GM18519 (cell line): ENCODE results near the gene OVOL1.
"Not testable (repeated sequence)": the region's sequence is repeated elsewhere in the genome, so short reads cannot be mapped to it uniquely, and the experiment has no call there.

Experiments used
- ATAC-seq: cut with Tn5 transposase; IDR thresholded peaks from one replicate; pipeline ENCODE4 v1.9.1; 2021; ENCODE audit warnings: mild to moderate bottlenecking, moderate library complexity; ENCODE audit not compliant: unreplicated experiment, low FRiP score

The OVOL1 gene

DNA sequence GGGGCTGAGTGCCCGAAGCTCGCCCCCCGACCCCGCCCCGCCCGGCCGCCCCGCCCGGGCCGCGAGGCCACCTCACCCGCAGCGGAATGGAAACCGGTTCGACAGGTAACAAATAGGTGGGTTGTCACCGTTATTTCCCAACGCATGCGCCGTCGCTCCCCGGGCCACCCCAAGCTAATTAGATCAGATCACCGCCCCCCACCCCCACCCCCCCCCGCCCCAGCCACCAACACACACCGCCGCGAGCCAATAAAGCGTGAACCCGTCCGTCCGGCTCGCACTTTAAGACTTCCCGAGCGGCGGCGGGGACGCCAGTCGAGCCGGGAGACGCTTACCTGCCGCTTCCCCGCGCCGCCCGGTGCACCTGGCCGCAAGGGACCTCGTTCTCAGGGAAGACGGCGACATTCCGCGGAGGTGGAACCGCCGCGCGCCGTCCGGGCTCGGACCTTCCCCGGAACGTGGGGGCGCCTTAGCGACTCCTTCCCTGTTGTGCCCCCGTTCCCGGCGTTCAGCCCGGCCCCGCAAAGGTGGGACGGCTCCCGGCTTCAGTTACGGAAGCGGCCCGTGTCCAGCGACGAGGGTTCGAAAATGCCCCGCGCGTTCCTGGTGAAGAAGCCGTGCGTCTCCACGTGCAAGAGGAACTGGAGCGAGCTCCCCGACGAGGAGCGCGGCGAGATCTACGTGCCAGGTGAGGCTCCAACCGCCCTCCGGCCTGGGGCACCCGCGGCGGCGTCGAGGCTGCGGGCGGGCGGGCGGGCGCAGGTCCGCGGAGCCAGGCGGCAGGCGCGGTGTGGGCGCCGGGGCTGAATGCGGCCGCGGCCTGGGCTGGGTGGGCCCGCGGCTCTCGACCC, at the start of gene OVOL1:
Gene OVOL1 (plus strand): TSS at position 278 of the 851 bp plus-strand sequence. CDS start 311 bp downstream, at position 589.
- no peak for ATAC-seq

DNA sequence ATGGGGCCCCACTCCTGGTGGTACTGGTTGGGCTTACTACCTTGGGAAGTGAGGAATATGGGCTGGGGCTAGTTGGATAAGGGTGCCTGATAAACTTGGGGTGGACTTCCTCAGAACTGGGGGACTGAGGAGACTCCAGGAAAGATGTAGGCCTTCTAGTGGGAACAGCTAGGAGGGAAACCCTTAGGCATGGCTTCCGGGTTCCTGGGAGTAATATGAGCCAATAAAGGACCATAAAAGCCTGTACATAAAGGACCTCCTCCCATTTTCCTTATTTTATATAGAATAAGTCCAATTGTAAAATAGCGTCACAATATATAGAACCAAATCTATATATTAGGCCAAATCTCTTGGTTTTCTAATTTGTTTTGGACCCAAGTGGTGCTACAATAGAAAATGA, 47.8 kb upstream of the OVOL1 start:
- no peak for ATAC-seq

DNA sequence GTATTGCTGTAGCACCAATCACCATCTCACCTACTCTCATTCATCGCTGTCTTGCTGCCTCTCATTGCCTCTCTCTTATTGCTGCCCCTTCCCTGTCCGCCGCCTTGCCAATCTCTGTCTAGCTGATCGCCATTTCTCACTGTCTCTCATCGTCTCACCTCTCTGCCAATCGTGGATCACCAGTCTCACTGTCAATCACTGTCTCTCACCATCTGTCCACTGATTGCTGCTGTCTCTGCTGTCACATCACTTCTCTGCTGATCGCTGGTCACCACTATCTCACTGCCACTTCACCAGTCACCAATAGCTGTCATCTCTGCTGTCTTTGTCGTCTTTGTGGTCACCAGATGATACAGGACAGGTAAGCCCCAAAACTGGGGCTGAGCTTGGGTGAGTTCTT, 45.7 kb upstream of the OVOL1 start:
- ATAC-seq = no peak

DNA sequence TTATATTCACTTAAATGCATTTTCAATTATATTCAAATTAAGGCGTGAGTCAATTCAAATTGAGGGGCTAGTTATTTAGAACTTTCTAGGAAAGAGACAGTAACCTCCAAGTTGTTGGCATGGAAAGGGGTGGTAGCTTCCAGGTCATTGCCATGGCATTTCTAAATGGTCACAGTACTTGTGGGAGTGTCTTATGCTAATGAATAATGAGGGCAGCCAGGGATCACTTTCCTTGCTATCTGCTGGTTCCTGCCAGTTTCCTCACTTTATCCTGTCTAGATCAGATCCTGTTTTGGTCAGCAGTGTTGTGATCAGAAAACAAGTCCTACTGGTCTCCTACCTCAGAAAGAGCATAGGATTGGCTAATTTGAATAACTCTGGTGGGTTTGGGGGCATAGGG, 44.5 kb upstream of the OVOL1 start:
- ATAC-seq = no peak

DNA sequence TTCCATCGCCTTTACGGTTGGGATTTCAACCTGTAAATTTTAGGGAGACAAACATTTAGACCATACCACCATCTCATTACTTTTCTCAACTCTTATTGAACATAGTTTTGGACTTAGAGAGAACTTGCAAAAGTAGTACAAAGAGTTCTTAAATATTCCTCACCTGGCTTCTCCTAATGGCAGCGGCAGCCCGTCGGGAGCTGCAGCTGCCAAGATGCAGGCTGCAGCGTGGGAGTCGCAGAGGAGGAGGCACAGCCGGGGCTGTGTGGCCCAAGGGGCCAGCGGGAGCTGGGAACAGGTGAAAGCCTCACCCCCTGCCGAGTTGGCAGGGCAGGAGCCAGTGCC, 43.2 kb upstream of the OVOL1 start:
- ATAC-seq = no peak

DNA sequence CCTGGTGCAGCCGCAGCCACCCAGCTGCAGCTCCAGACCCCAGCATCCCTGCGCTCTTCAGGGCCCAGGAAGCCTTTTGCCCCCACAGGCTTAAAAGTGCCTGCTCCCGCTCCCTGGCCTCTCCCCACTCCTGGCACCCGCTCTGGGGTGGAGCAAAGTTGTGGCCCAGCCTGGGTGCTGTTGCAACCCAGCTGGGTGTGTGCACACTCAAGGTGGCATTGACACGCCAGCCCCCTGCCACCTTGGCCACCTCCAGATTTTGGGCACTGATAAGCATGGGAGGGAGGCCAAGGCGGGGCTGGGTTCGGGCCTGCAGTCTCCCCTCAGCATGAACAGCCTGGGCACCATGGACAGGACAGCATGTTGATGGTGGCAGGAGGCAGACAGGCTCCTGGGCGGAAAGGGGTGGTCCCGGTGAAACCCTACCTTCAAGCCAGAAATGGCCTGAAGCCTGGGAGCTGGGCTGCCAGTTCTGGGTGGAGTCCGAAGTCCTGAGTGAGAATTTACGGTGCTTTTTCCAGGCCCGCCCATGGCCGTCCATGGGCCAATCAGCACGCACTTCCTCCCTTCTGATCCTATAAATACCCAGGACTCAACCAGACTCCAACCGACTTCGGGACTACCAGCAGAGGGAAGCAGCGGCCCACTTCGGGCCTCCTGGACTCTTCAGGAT, 42.7 kb upstream of the OVOL1 start:
- no peak for ATAC-seq

DNA sequence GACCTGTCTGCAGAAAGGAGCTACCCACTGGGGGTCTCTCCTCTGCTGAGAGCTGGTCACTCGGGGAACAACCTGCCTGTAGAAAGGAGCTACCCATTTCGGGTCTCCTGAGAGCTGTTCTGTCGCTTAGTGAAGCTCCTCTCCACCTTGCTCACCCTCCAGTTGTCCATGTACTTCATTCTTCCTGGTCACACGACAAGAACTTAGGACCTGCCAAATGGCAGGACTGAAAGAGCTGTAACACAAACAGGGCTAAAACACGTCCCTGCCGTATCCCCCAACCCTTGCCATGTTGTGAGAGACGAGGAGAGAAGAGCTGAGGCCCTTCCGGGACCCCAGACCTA, 42.2 kb upstream of the OVOL1 start:
- no peak for ATAC-seq

DNA sequence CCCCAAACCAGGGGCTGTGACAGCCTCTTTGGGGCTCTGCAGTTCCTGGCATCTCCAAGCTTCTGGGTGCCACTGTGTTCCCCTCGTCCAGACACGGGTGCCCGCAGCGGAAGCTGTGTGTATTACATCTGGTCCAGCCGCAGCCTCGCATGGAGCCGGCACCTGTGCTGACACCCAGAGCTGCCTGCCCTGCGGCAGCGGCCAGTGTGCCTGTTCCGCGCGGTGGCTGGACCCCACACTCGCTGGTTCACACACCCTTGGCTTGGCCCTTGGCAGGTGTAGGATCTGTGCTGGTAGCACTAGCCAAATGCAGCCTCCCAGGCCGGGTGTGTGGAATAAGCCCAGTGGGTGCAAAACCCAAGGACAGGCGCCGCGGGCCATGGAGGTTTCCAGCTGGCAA, 41.8 kb upstream of the OVOL1 start:
- ATAC-seq = no peak

DNA sequence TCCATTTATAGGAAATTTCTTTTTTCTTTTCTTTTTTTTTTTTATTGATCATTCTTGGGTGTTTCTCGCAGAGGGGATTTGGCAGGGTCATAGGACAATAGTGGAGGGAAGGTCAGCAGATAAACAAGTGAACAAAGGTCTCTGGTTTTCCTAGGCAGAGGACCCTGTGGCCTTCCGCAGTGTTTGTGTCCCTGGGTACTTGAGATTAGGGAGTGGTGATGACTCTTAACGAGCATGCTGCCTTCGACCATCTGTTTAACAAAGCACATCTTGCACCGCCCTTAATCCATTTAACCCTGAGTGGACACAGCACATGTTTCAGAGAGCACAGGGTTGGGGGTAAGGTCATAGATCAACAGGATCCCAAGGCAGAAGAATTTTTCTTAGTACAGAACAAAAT, 24.7 kb upstream of the OVOL1 start:
- ATAC-seq = not testable (repeated sequence)

DNA sequence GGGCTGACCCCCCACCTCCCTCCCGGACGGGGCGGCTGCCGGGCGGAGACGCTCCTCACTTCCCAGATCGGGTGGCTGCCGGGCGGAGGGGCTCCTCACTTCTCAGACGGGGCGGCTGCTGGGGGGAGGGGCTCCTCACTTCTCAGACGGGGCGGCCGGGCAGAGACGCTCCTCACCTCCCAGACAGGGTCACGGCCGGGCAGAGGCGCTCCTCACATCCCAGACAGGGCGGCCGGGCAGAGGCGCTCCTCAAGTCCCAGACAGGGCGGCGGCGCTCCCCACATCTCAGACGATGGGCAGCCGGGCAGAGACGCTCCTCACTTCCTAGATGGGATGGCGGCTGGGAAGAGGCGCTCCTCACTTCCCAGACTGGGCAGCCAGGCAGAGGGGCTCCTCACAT, 24.0 kb upstream of the OVOL1 start:
- ATAC-seq = not testable (repeated sequence)

DNA sequence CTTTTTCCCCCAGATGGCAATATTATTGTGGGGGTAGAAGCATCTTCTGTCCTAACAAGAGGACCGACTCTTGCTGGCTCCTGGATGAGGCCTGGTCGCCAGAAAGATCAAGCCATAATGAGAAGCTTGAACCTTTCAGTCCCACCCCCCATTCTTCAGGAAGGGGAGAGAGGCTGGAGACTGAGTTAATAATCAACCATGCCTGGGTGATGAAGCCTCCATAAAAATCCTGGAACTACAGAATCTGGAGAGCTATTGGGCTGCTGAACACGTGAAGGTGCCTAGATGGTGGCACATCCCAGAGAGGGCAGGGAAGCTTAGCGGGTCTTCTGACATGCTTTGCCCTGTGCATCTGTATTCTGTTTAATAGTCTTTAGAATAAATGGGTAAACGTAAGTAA, 22.4 kb upstream of the OVOL1 start:
- ATAC-seq = no peak

DNA sequence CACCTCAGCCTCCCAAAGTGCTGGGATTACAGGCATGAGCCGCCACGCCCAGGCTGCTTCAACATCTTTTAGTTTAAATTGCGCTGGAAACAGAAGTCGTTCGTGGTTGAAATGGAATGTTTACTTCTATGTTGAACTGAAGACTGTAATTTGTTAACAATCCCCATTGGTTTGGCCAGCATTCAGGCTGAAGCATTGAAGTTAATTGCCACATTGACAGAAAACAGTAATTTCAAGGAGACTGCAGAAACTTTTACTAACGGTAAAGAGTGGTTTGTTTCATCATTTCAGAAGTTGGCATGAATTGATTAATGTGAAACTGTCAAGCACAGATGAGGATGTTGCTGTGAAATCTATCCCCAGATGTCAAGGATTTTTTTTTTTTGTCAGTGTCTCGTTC, 20.3 kb upstream of the OVOL1 start:
- ATAC-seq = no peak

DNA sequence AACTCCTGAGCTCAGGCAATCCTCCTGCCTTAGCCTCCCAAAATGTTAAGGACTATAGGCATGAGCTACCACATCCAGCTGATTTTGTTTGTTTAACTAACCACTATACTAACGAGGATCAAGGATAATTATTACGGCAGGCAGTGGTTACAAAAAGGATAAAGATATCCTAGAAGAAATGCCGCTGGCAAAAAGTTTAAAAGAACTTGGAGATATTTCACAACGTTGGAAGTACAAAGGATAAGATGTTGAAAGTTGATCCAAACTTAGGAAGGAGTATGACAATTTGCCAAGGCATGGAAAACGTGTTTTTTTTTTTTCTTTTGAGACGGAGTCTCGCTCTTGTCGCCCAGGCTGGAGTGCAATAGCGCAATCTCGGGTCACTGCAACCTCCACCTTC, 19.5 kb upstream of the OVOL1 start:
- ATAC-seq = no peak

DNA sequence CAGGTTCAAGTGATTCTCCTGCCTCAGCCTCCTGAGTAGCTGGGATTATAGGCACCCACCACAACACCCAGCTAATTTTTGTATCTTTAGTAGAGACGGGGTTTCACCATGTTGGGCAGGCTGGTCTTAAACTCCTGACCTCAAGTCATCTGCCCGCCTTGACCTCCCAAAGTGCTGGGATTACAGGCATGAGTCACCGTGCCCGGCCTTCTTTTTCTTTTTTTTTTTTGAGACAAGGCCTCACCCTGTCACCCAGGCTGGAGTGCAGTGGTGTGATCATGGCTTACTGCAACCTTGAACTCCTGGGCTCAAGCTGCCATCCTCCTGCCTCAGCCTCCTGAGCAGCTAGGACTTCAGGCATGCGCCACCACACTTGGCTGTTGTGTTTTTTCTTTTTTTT, 19.1 kb upstream of the OVOL1 start:
- not testable (repeated sequence) for ATAC-seq

DNA sequence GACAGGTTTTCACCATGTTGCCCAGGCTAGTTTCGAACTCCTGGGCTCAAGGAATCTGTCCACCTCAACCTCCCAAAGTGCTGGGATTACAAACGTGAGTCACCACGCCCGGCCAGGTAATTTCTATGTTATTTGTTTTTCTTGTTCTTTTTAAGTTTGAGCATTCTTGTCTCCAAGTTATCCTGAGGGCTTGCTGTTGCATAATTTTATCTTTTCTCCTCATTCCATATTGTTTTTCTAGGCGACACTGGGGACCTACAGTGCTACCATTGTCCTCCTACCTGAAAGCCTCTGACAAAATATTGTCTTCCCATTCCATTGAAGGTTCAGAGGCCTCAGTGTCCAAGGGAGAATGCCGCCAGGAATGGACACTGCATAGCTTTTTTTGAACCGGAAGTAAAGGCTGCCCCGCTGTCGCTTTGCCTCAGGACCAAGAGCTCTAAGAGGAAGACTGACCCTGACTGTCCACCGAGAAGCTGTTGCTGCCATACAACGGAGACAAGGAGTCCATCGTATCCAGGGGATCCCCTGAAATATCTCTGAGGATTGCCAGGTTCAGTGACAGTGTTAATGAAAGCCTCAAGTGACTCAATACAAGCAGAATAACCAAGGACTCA, 15.8 kb upstream of the OVOL1 start:
- ATAC-seq = no peak

DNA sequence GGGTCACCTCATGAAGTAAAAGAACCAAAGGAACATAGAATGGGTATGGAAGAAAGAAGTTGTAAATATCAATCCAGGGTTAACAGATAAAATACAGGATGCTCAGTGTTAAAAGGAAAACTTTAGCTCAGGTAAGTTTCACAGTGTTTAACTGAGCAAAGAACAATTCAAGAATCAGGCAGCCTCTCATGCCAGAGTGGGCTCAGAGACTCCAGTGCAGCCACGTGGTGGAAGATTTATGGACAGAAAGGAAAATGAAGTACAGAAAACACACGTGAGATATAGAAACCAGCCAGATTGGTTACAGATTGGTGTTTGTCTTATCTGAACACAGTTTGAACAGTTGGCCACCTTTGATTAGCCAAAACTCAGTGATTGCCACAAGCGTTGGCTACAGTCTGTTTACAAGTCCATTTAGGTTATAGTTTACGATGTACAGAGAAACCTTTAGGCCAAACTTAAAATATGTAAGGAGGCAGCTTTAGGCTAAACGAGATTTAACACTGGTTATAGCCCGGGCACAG, 15.2 kb upstream of the OVOL1 start:
- ATAC-seq = no peak

DNA sequence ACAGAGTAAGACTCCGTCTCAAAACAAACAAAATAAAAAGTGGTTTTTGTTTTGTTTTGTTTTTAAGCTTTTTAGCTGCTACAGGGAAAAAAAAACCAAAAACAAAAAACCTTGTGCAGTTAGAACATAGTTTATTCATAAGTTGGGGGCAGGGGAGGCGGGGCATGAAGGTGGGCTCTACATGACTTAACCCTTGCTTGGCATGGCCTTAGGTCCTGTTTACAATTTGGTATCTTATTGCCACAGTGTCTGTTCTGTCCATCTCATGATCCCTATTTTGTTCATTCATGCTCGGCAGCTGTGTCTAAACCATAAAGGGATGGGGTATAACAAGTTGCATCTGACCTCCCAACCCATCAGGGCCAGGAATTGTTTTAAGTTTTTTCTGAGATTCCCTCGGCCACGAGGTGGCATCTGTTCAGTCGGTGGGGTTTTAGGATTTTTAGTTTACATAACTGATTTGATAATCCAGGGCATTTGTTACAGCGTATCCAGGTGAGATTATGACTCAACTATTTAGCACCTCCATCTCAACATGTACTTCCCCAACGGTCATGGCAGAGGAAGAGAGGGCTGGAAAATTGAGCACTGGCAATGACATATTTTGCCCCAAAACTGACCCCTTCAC, 13.0 kb upstream of the OVOL1 start:
- ATAC-seq = no peak

DNA sequence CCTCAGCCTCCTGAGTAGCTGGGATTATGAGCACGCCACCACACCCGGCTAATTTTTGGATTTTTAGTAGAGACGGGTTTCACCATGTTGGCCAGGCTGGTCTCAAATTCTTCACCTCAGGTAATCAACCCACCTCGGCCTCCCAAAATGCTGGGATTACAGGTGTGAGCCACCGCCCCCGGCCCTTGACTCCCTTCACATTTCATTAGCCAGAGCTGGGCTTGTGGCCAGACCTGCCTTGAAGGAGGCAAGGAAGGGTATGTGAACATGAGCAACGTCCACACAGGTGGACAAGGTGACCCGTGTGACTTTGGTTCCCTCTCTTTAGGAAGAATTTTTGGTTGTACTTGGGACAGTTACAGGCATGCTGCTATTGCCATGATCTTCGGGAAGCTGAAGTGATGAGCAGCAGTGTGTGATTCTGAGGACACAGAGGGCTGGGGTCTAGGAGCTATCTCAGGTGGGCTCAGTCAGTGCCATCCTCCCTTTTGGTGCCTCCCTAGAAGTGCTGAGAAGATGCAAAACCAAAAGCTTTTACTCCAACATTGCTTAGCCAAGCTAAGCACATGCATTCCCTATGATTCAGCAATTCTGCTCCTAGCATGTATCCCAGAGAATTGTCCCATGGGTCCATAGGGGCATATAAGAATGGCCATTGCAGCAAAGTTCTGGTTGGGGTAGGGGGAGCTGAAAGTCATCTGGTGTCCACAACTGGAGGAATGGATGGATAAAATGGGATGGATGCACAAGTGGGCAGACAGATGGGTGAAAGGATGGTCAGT, 12.1 kb upstream of the OVOL1 start:
- no peak for ATAC-seq

DNA sequence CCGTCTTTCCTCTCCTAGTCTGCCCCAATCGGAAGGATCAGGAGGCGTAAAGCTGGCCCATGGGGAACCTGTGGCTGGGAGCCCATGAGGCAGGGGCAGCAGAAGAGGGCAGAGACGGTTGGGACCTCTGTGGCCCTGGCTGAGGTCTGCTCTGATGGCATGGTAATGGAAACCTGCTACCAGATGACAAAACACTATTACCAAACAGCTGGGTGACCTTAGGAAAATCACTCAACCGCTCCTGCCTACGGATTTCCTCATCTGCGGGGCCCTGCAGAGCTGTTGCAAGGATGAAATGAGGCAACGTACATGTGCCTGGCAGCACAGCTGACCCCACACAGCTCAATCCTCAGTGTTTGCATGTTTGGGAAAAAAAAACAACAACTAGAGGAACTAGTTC, 10.7 kb upstream of the OVOL1 start:
- ATAC-seq = no peak

DNA sequence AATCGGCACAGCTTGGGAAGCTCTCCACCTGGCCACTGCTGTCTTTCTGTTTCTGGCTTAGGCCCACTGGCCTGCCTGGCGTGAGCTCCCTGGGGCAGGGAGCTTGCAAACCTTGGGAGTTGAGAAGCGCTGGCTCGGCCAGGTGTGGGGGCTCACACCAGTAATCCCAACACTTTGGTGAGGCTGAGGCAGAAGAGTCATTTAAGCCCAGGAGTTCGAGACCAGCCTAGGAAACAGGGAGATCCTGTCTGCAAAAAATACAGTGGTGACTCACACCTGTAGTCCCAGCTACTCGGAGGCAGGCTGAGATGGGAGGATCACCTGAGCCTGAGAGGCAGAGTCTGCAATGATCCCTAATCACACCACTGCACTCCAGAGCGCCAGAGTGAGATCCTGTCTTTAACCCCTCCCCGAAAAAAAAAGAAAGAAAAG, 10.1 kb upstream of the OVOL1 start:
- no peak for ATAC-seq
